SKM-1 treated with dmso at 0.1 percent for 144 hours (cell line): ENCODE data around the gene UBE2G1.
"Not testable (repeated sequence)": the region's sequence is repeated elsewhere in the genome, so short reads cannot be mapped to it uniquely, and the experiment has no call there.

Experiments used
- DNase-seq: peaks from one replicate; lab custom pipeline; 2025; ENCODE audit not compliant: unreplicated experiment; lab: John Stamatoyannopoulos, UW

Gene UBE2G1

GRCh38 chr17:4366327-4367063 lies at the start of gene UBE2G1:
TSS of gene UBE2G1 (minus strand) at chr17:4366675. CDS start at chr17:4366316, 359 bp downstream.
- peak; percentile 92 for DNase-seq

- DNase-seq, result peak; percentile 64
These were observed 46.7 kb upstream of the UBE2G1 start for GRCh38 chr17:4412933-4413831.

GRCh38 chr17:4411201-4411600 lies 44.7 kb upstream of the UBE2G1 start:
- no peak for DNase-seq

GRCh38 chr17:4409659-4410058 lies 43.2 kb upstream of the UBE2G1 start:
- DNase-seq, result no peak

GRCh38 chr17:4407851-4408250 lies 41.4 kb upstream of the UBE2G1 start:
- no peak for DNase-seq

- no peak for DNase-seq
These were observed 40.7 kb upstream of the UBE2G1 start for GRCh38 chr17:4407216-4407615.

GRCh38 chr17:4406386-4406785 lies 39.9 kb upstream of the UBE2G1 start:
- no peak for DNase-seq

GRCh38 chr17:4405699-4406098 lies 39.2 kb upstream of the UBE2G1 start:
- DNase-seq, result no peak

- no peak for DNase-seq
These were observed 38.7 kb upstream of the UBE2G1 start for GRCh38 chr17:4405038-4405669.

- DNase-seq, result no peak
These were observed 31.4 kb upstream of the UBE2G1 start for GRCh38 chr17:4397840-4398239.

GRCh38 chr17:4395111-4395478 lies 28.6 kb upstream of the UBE2G1 start:
- no peak for DNase-seq

GRCh38 chr17:4394208-4395110 lies 28.0 kb upstream of the UBE2G1 start:
- no peak for DNase-seq

- DNase-seq, result no peak
These were observed 27.3 kb upstream of the UBE2G1 start for GRCh38 chr17:4393806-4394205.

- no peak for DNase-seq
These were observed 22.6 kb upstream of the UBE2G1 start for GRCh38 chr17:4389079-4389478.

GRCh38 chr17:4387137-4387536 lies 20.7 kb upstream of the UBE2G1 start:
- DNase-seq, result no peak

- DNase-seq, result no peak
These were observed 19.9 kb upstream of the UBE2G1 start for GRCh38 chr17:4386406-4386805.

GRCh38 chr17:4381690-4382671 lies 15.5 kb upstream of the UBE2G1 start:
- DNase-seq, result no peak

GRCh38 chr17:4378626-4379025 lies 12.2 kb upstream of the UBE2G1 start:
- DNase-seq, result no peak

GRCh38 chr17:4377247-4377646 lies 10.8 kb upstream of the UBE2G1 start:
- not testable (repeated sequence) for DNase-seq
